HL-60/S4 treated with phorbol 12-myristate 13-acetate at 8.2 ng/mL for 4 days and 3 days (cell line): ENCODE results near the gene DOK6.

Experiments
- in situ Hi-C: fragments of 300-500 bp; cut with MboI; formaldehyde crosslinking; loops from 2 replicates; pipeline ENCODE4 v1.15.0; 2022; ENCODE audit warnings: low sequenced_read_pairs

The DOK6 gene

DNA sequence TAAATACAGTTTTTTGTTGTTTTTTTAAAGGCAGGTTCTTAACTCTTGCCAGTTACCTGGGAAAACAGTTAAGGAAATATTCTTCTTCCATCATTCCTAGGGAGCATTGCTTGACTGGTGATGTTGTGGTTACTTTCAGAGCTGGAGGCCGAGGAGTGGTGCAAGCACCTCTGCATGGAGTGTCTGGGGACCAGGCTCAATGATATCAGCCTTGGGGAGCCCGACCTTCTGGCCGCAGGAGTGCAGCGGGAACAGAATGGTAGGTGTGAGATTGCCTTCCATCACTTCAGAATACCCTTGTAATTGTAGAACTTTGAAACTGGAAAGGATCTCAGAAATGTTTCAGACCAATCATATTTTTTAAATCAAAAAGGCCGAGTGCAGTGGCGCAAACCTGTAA is 276.9 kb downstream of the DOK6 start:
- in situ Hi-C loops, result no loop called here

DNA sequence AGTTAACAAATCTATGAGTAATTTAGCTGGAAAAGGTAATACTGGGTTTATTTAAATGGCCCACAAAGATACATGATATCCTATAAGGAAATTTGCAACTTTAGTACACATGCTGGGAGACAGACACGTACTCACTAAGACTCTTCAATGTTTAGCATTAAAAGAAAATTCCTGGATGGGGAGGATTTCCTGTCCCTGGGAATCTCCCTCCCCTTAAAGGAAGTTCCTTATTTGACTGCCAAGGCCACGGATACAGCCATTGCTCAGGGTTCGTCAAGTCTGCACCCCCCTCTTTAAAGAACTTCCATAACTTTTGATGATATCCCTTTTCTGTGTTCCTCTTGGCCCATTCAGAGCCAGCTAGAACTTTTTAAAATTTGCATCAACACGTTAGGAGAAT is 279.4 kb downstream of the DOK6 start:
- in situ Hi-C loops, result no loop called here

DNA sequence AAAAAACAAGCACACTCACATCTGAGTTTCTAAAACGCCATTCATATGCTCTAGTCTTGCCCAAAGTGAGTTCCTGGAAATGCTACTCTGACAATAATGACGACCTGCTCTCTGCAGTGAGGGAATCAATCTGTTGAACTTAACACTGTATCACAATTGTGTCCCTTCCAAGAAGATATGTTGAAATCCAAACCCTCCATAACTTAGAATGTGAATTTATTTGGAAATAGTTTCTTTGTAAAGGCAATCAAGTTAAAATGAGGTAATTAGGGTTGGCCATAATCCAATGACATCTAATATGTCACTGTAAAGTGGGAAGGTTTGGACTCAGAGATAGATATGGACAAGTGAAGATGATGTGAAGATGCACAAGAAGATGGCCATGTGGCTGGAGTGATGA is 282.5 kb downstream of the DOK6 start:
- in situ Hi-C loops, result no loop called here

DNA sequence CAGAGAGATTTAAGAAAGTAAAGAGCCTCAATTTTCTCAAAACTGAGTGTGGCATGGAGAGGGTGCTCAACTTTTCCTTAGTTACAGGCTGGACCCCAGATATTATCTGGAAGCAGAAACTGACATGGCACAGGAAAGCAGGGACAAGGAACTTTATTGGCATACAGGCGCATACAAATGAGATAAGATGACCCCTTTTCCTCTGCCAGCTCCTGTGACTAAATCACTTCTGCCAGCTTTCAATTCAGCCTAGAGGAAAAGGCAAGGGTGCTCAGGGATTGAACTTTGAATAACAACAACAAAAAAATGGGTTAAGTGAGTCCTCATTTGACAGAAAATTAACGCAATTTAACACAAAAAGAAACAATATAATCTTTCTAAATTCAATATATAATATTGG is 284.1 kb downstream of the DOK6 start:
- in situ Hi-C loops, result no loop called here

DNA sequence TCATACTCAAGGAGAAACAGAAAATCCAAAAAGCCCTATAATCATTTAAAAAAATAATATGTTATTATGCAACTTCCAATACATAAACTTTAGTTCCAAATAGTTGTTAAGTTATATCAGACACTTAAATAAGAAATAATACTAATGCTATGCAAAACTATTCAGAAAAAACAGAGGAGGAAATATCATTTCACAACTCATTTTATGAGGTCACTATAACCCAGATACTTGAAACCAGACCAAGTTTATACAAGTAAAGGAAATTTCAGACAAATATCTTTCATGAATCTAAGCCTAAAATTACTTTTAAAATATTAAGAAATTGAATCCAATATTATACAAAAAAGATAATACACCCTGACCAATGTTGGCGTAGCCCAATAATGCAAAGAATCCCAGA is 286.2 kb downstream of the DOK6 start:
- in situ Hi-C loops, result no loop called here

DNA sequence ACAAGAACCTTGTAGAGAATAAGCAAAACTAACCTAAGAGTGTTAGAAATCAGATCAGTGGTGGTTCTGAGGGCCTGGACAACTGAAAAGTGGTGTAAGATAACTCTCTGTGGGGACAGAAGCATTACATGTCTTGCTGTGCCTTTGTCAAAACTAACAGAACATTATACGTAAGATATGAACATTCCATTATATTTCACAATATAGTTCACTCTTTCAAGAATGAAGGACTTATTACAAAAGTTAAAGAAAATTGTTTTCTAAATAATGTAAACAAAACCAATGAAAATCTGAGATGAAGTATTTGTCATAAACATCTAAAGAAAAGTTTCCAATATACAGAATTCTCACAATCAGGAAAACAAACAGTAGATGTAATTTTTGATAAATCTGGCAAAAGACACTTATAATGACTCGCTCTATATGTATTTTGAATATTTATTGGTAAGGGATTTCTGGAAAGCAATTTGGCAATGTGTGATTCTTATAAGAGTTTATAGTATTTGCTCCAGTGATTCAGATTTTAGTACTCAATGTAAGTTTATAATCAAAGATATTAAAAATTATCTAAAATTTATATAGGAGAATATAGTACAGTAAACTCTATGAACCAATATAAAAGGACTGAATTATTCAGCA is 288.6 kb downstream of the DOK6 start:
- in situ Hi-C loops, result no loop called here

DNA sequence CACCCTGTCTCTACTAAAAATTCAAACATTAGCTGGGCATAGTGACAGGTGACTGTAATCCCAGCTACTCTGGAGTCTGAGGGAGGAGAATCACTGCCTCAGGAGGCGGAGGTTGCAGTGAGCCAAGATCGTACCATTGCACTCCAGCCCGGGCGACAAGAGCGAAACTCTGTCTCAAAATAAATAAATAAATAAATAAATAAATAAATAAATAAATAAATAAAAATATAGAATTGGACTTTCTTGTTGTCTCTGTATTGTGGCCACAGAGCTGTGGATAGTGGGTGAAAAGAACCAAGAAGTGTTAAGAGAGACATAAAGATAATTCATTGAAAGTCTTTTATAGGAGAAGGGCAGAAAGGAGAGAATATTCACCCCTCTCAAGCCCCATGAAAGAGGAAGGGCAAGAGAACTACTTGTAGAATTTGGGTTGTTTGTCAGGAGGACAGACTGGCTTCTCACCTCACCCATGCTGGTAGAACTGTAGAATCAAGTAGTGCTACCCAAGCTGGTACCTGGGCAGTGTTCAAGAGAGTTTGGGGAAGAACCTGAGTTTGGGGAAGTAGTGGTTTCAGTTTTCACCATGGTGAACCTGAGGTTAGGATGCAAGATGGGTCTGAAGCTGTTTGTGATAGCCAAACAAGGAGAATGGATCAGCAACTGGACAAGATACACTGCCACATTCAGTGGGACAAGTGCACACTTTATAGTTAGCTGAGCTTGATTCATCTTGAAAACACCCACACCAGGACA is 290.5 kb downstream of the DOK6 start:
- in situ Hi-C loops, result no loop called here

DNA sequence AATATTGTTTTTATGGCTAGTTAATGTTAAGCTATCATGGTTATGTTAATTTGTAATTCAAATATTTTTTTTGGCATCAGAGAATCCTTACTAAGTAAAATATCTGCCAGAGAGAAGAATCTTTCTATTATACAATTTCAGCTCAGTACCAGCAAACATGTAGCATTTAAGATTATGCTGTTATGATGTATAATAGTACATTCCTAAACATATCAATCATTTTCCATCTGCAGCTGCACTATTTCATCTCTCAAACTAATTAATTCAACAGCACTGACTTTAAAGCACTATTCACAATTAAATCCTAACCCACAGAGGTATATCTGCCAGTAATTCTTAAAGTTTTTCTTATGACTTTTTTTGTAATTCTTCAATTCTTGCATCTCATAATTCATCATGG is 296.4 kb downstream of the DOK6 start:
- in situ Hi-C loops, result no loop called here

DNA sequence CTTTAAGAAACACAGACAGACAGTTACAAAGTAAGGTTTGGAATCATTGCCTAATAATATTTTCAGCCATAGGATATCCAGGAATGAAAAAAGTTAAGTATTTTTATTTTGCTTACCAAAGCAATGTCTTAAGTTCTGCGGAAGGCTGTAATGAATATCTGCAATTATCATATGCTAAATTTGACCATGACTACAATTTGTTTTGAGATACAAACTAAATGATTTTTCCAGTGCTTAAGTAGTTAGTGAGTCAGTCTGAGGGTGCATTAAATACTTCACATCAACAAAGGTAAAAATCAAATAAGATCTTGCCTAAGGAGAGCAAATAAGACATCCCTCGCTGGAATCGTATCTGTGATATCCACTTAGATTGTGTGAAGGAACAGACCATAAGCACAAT is 297.0 kb downstream of the DOK6 start:
- in situ Hi-C loops, result no loop called here

DNA sequence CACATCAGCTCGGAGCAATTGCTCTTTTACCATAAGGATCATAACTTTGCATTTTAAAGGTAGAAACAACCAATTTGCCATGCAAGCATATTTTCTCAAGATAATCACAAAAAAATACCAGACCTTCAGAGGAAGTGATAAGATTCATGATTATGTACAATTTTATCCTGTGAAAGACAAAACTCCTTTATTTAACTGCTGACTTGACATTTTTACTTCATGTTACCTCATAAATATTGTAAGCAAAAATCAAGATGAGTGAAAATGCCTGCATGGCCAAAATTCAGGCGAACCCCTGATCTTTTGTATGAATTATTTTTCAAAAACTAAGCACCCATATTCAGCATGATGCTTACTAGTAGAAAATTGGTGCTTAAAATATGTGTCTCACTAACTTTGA is 300.6 kb downstream of the DOK6 start:
- in situ Hi-C loops, result no loop called here

DNA sequence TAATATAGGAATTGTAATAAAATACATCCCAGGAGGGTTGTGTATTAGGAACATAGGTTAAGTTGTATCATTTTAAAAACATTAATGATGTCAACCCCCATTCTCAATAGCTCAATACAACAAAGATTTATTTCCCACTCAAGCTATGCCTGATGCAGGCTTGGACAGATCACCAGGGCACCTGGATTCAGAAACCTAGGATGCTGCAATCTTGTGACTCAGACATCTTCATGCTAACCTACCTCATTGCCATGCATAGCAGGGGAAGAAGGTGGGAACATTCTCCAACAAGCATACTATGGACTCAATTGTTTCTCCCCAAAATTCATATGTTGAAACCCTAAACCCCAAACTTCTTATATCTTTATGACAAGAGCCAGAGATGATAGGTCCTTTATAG is 302.8 kb downstream of the DOK6 start:
- in situ Hi-C loops, result no loop called here

DNA sequence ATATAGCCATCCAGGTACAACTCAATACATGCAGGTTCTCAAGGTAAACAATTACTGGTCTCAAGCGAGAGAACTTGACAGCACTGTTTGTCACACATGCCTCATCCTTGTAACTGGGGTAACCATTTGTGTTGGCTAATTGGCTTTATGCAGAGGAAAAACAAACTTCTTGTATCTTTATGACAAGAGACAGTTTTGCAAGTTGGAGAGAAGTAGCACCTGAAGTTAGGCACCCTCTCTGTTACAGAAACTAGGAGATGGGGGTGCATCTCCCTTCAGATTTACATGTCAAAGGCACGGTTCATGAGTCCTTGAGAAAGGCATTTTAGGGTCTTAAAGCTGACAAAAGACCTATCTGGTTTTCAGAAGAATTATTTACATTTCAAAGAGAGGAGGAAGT is 305.3 kb downstream of the DOK6 start:
- in situ Hi-C loops, result no loop called here

DNA sequence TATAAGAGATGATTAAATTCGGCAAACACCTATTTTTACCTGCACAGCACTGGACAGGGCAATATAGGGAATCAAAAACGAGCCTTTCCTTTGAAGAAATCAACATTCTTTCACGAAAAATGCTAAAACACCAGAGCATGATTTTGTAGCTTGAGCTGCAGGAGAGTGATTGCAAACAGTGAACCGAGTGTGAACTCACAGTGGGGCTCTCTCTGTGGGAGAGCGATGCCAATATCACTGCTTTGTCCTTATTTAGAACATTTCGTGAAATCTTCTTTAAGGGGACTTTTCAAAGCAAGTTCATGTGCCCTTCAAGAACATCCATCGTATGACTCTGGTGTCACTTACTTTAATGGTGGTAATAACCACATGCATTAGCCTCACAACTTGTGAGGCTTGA is 308.2 kb downstream of the DOK6 start:
- in situ Hi-C loops, result no loop called here

DNA sequence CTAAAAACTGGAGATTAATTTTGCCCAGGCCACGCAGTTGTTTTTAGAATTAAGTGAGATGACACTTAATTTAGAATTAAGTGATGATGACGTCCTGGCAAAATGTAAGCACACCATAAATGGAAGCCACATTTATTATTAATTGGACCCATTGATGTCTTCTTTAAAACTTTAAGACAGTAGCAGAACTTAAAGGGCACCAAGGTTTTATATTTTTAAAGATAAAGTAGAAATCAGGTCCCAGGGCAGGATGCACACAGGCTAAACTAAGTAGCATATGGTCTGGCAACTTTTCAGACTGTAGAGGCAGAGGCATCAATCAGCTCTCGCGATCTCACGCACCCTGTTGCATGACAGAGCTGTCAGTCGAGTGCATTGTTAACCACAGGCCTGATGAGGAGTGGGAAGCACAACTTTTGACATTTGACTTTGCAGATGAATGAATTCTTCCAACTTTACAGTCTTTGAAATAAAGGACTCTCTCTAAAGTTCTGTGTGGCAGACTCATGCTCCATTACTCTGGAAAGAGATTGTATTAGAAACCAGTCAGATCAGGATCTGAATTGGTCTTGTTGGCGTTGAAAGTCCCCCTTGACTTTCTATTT is 314.6 kb downstream of the DOK6 start:
- in situ Hi-C loops, result no loop called here

DNA sequence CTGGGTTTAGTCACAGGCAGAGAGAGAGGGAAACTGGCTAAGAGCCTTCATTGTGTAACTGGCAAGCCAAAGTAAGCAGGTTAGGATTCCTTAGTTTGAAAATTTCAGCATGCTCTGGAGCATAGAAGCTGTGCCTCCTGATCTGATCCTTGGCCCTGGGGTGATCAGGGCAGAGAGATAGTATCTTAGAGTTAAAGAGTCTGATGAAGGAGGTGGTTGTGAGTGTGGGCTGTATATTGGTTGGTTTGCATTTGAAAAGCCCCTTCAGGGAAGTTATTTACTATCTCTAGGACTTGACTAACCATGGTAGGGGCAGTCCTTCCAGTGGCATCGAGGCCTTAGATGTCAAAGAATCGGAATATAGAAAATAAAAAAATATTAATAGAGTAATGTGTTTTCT is 316.9 kb downstream of the DOK6 start:
- in situ Hi-C loops, result no loop called here

DNA sequence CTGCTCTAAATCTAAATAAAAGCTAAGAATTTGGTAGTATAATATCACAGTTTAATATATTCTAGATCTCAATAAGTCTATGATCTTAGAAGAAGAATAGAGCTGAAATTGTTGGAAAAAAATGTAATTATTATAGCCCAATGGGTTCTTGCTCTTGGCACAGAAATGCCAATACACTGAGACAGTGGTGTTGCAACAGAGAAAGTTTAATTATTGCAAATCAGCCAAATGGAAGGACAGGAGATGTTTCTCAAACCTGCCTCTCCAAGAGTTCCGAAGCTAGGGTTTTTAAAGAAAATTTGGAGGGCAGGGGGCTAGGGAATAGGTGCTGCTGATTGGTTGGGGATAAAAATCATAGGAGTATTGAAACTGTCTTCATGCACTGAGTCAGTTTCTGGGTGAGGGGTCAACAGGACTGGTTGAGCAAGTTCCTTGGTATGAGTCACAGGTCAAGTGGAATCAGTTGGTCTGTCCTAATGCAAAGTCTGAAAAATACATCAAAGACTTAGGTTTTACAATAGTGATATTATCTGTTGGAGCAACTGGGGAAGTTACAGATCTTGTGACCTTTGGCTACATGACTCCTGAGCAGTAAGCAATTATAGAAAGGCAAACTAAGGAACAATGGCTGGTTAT is 318.3 kb downstream of the DOK6 start:
- in situ Hi-C loops, result no loop called here

DNA sequence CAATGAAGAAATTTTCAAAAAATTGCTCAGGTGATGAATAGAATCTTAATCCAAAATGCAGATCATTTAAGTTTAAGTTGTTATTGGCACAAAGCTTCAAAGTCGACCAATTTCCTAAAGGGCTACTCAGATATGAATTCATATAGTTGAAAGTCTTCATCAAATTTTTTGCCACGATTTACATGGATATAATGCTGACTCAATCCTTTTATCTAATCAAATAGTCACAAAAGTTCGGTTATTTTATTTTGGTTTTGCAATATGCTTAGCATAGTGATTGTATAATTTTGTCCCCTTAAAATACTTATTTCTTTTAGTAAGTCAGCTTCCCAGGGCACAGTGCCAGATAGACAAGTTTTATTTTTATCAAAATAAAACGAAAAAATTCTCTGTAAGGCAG is 319.7 kb downstream of the DOK6 start:
- in situ Hi-C loops, result no loop called here

DNA sequence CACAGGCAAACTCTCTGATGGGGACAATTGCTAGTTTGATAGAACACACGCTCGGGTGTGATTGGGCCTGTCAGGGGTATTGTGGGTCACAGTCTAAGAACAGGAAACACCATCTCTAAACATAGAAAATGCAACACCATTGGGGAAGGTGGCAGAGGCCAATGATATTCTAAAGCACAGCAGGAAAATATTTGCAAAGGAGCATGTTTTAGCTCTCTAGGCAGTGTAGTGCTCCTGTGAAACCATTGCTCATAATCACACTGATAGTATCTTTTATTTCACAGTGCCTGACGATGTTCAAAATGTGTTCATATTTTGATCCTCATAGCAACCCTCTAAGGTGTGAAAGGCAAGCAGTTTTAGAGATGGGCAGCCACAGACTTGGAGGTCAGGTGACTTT is 322.7 kb downstream of the DOK6 start:
- in situ Hi-C loops, result no loop called here

DNA sequence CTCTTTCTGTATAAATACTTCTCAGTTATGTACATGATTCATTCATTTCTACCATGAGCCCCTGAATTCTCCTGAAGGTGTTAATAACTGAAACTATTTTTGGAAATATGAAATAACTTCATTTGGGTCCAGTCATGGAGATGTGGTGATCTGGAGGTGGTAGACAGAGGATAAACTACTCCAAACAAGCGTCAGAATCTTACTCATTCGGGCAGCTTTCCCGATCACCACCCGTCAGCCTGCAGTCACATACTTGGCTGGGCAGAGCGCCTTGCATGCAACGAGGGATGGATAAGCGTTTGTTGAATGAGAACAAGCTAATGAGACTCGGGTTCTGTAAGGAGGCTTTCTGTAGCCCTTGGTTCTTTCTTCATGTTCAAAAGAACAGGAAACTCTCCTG is 324.3 kb downstream of the DOK6 start:
- in situ Hi-C loops, result no loop called here

DNA sequence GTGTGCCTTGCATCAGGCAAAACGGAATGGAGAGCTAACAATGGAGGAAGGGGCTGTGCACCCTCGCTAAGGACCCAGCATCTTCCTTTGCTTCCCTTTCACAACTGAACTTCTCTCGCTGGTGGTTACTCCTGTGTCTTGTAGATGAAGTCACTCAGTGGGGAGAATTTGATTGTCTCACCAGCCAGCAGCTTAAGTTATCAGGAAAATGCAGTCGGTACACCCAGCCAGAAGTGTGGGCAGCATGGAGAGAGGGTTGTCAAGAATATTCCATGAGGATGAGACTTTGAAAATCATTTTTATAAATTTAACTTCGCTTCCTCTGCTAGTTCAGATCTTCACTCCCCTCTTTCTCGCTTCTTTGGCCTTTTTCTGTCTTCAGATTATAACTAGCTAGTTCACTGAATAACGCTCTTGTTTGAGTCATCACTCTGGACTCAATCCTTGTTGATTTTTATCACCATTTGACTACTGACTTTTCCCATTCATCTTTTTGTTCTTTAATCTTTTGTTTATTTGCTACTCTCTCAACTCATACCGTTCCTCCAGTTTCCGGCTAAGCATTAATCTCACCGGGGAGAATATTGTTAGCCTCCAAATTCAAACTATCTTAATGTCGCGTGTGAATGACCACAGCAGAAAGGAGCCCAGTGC is 325.3 kb downstream of the DOK6 start:
- in situ Hi-C loops, result no loop called here

DNA sequence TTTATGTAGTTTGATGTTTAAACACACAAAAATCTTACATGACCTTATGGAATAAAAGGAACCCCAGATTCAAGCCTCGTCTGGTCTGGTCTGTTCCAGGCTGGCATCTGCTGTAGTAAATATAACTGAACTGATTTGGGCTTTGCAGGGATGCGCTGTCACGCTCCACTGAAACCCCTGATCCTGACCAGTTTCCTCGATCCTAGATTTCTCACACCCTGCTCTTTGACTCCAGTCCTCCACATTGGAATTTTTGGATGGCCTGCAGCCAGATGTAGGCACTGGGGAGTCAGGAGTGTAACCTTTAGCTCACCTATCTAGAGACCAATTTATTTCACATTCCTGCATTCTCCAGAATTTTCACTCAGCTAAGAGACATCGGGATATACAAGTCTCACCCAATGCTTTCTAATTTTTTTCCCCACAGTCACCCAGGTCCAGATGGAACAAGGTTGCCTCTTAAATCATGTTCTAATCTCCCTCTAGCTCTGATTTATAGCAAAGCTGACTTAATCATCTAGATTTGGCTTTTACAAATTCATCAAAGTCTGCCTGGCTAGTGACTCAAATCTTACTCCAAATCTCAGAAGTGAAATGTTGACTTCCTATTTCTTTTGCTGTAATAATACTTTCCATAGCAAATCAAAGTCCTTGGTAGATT is 327.4 kb downstream of the DOK6 start:
- in situ Hi-C loops, result no loop called here
